IMR-90 (cell line): ENCODE data around the gene ACO1. TPM values are rescaled to one million over a fixed set of nuclear protein-coding genes. Genes with fewer than 3 reads are reported as not detected.

Experiments used
- ATAC-seq: fragments of 200-7000 bp; cut with Tn5 transposase; 2 replicates; pipeline ENCODE4 v1.9.1; 2020; ENCODE audit warnings: low read depth, mild to moderate bottlenecking, moderate library complexity
- BruUV-seq: library from RNA; stranded (reverse); fragments of 400-500 nt; replicated peaks from 2 replicates; lab custom pipeline; 2021; lab: Mats Ljungman, UMichigan
- CTCF ChIA-PET: fragments of 300-600 bp; formaldehyde crosslinking; extraction: SDS; loops from one replicate; lab custom pipeline; 2021; ENCODE audit warnings: antibody characterized with exemption; lab: Yijun Ruan, JAX
- POLR2A ChIA-PET: fragments of 300-600 bp; sonication (Branson Sonifier 250); formaldehyde crosslinking; loops from one replicate; lab custom pipeline; 2022; ENCODE audit warnings: antibody characterized with exemption; ENCODE audit not compliant: unreplicated experiment; lab: Charles Lee
- DNase-seq: peaks from one replicate; pipeline ENCODE4 v3.0.0; 2013
- H2AFZ ChIP-seq: replicated peaks from 2 replicates; pipeline ENCODE3; 2013; ENCODE audit warnings: low read length, mild to moderate bottlenecking; ENCODE audit not compliant: poor library complexity
- H2AK5ac ChIP-seq: 2 replicates; pipeline ENCODE4 v1.6.1; 2013; ENCODE audit warnings: low read depth, low read length, inconsistent platforms
- H2AK9ac ChIP-seq: replicated peaks from 2 replicates; pipeline ENCODE3; 2013; ENCODE audit warnings: mild to moderate bottlenecking, low read depth, low read length, moderate library complexity; ENCODE audit not compliant: poor library complexity
- H2BK120ac ChIP-seq: 2 replicates; pipeline ENCODE4 v1.6.1; 2013; ENCODE audit warnings: low read depth, low read length, inconsistent platforms
- H2BK15ac ChIP-seq: 3 replicates; pipeline ENCODE4 v1.6.1; 2013; ENCODE audit warnings: low read depth, low read length, inconsistent platforms
- H2BK20ac ChIP-seq: 2 replicates; pipeline ENCODE4 v1.6.1; 2013; ENCODE audit warnings: low read depth, mild to moderate bottlenecking, inconsistent platforms, low read length, moderate library complexity
- H2BK5ac ChIP-seq: 2 replicates; pipeline ENCODE4 v1.6.1; 2013; ENCODE audit warnings: mild to moderate bottlenecking, low read depth, low read length, inconsistent platforms; ENCODE audit not compliant: poor library complexity, severe bottlenecking
- H3K14ac ChIP-seq: replicated peaks from 2 replicates; pipeline ENCODE4 v1.6.1; 2013; ENCODE audit warnings: low read depth, low read length, inconsistent platforms
- H3K18ac ChIP-seq: 2 replicates; pipeline ENCODE4 v1.6.1; 2013; ENCODE audit warnings: low read depth, low read length, control low read depth
- H3K23ac ChIP-seq: 2 replicates; pipeline ENCODE4 v1.6.1; 2013; ENCODE audit warnings: low read depth, low read length, inconsistent platforms
- H3K27ac ChIP-seq: 2 replicates; pipeline ENCODE4 v1.5.1; 2013; ENCODE audit warnings: mild to moderate bottlenecking, control low read depth, low read length; ENCODE audit not compliant: insufficient read depth
- H3K27me3 ChIP-seq: 2 replicates; pipeline ENCODE4 v1.6.1; 2013; ENCODE audit warnings: low read length; ENCODE audit not compliant: control insufficient read depth, insufficient read depth
- H3K36me3 ChIP-seq: 2 replicates; pipeline ENCODE4 v1.6.1; 2013; ENCODE audit warnings: low read length, mixed read lengths; ENCODE audit not compliant: control insufficient read depth, insufficient read depth
- H3K4ac ChIP-seq: 2 replicates; pipeline ENCODE4 v1.6.1; 2013; ENCODE audit warnings: low read depth, low read length, inconsistent platforms
- H3K4me1 ChIP-seq: 2 replicates; pipeline ENCODE4 v1.6.1; 2013; ENCODE audit warnings: low read length, mixed read lengths; ENCODE audit not compliant: control insufficient read depth, insufficient read depth
- H3K4me2 ChIP-seq: 2 replicates; pipeline ENCODE4 v1.6.1; 2013; ENCODE audit warnings: low read depth, mild to moderate bottlenecking, control low read depth, low read length, moderate library complexity
- H3K4me3 ChIP-seq: 2 replicates; pipeline ENCODE4 v1.5.1; 2013; ENCODE audit warnings: low read depth, mild to moderate bottlenecking, control low read depth, low read length, moderate library complexity; ENCODE audit not compliant: insufficient read depth
- H3K56ac ChIP-seq: 2 replicates; pipeline ENCODE4 v1.6.1; 2013; ENCODE audit warnings: low read length, inconsistent platforms; ENCODE audit not compliant: insufficient read depth; ENCODE audit errors: extremely low read depth
- H3K79me1 ChIP-seq, 2 experiments: 2 replicates each; pipeline ENCODE4 v1.6.1; 2013; ENCODE audit warnings: low read length in 2 of 2, inconsistent platforms in 1 of 2, low read depth in 1 of 2
- H3K9ac ChIP-seq: 2 replicates; pipeline ENCODE4 v1.6.1; 2013; ENCODE audit warnings: low read depth, low read length, control low read depth
- H3K9me1 ChIP-seq: 2 replicates; pipeline ENCODE4 v1.6.1; 2013; ENCODE audit warnings: low read length, inconsistent platforms; ENCODE audit not compliant: insufficient read depth
- H3K9me3 ChIP-seq: 2 replicates; pipeline ENCODE4 v1.6.1; 2013; ENCODE audit warnings: low read length; ENCODE audit not compliant: control insufficient read depth, insufficient read depth
- H4K20me1 ChIP-seq: 2 replicates; pipeline ENCODE4 v1.6.1; 2013; ENCODE audit warnings: low read length, inconsistent platforms; ENCODE audit not compliant: insufficient read depth
- H4K5ac ChIP-seq: 2 replicates; pipeline ENCODE4 v1.6.1; 2013; ENCODE audit warnings: mild to moderate bottlenecking, low read depth, low read length, control low read depth
- H4K8ac ChIP-seq, 2 experiments: 2 replicates each; pipeline ENCODE4 v1.6.1; 2013; ENCODE audit warnings: low read depth in 2 of 2, low read length in 2 of 2, control low read depth in 1 of 2, inconsistent platforms in 1 of 2
- H4K91ac ChIP-seq: 2 replicates; pipeline ENCODE4 v1.6.1; 2013; ENCODE audit warnings: low read depth, low read length, inconsistent platforms; ENCODE audit not compliant: insufficient read depth
- BHLHE40 ChIP-seq: fragments of 150-350 bp; IDR thresholded peaks from 2 replicates; pipeline ENCODE4 v1.6.1; 2016; ENCODE audit warnings: mild to moderate bottlenecking, low read depth, low read length
- CEBPB ChIP-seq: IDR thresholded peaks from 2 replicates; pipeline ENCODE4 v1.6.1; 2012; ENCODE audit warnings: low read depth, low read length, improper control_type of control experiment
- CHD1 ChIP-seq: IDR thresholded peaks from 2 replicates; pipeline ENCODE4 v1.6.1; 2012; ENCODE audit warnings: low read depth, low read length, improper control_type of control experiment
- FOS ChIP-seq: fragments of 150-350 bp; IDR thresholded peaks from 2 replicates; pipeline ENCODE4 v1.6.1; 2016; ENCODE audit warnings: low read depth, low read length
- MAFK ChIP-seq: IDR thresholded peaks from 2 replicates; pipeline ENCODE4 v1.6.1; 2012; ENCODE audit warnings: low read depth, low read length, improper control_type of control experiment
- MAZ ChIP-seq: IDR thresholded peaks from 2 replicates; pipeline ENCODE4 v1.6.1; 2012; ENCODE audit warnings: low read depth, mild to moderate bottlenecking, low read length, improper control_type of control experiment, moderate library complexity, borderline replicate concordance
- NFE2L2 ChIP-seq: fragments of 150-350 bp; IDR thresholded peaks from 2 replicates; pipeline ENCODE4 v1.6.1; 2016; ENCODE audit warnings: low read depth, mild to moderate bottlenecking, low read length
- POLR2A ChIP-seq: IDR thresholded peaks from 2 replicates; pipeline ENCODE4 v1.6.1; 2012; ENCODE audit warnings: mild to moderate bottlenecking, low read depth, low read length
- RAD21 ChIP-seq: IDR thresholded peaks from 2 replicates; pipeline ENCODE4 v1.6.1; 2012; ENCODE audit warnings: low read length, improper control_type of control experiment
- RCOR1 ChIP-seq: IDR thresholded peaks from 2 replicates; pipeline ENCODE4 v1.6.1; 2012; ENCODE audit warnings: mild to moderate bottlenecking, low read length, improper control_type of control experiment; ENCODE audit not compliant: insufficient replicate concordance
- RFX5 ChIP-seq: IDR thresholded peaks from 2 replicates; pipeline ENCODE4 v1.8.0; 2012; ENCODE audit warnings: low read depth, mild to moderate bottlenecking, low read length, moderate library complexity
- SMC3 ChIP-seq: fragments of 150-350 bp; IDR thresholded peaks from 2 replicates; pipeline ENCODE4 v1.6.1; 2016; ENCODE audit warnings: low read depth, mild to moderate bottlenecking, antibody characterized with exemption, low read length, moderate library complexity
- USF2 ChIP-seq: fragments of 150-350 bp; IDR thresholded peaks from 2 replicates; pipeline ENCODE4 v1.6.1; 2017; ENCODE audit warnings: mild to moderate bottlenecking, antibody characterized with exemption, low read length, low read depth
- WGBS, 2 experiments: methylation state at CpG; one replicate each; pipeline versions ENCODE4 v1.1.5 to v1.1.7; 2013; ENCODE audit warnings: missing lambda C conversion rate in 2 of 2; ENCODE audit not compliant: insufficient read length in 1 of 2; ENCODE audit errors: extremely low coverage in 2 of 2; 5-methylcytosine and 5-hydroxymethylcytosine counted together
- dilution Hi-C: fragments of 300-500 bp; cut with HindIII; formaldehyde crosslinking; loops from one replicate; pipeline ENCODE4 v1.14.3; 2018; ENCODE audit warnings: low sequenced_read_pairs; ENCODE audit not compliant: unreplicated experiment
- in situ Hi-C: fragments of 300-500 bp; cut with MboI; formaldehyde crosslinking; loops from 3 replicates; pipeline ENCODE4 v1.14.3; 2019; ENCODE audit warnings: low sequenced_read_pairs, inconsistent platforms, mixed read lengths
- intact Hi-C: fragments of 100-400 bp; cut with micrococcal nuclease; formaldehyde crosslinking; loops from 2 replicates; pipeline ENCODE4 v1.10.0; 2022
- polyA plus RNA-seq, 3 experiments: library from polyadenylated mRNA; depleted of rRNA; stranded (reverse); fragments of >200 nt; gene quantifications; 2 replicates each; pipeline ENCODE4 v1.2.3, GENCODE V29; 2012; ENCODE audit warnings: low replicate concordance in 1 of 3
- total RNA-seq: library from RNA; depleted of rRNA; stranded (reverse); fragments of >200 nt; gene quantifications from 2 replicates; pipeline ENCODE4 v1.2.3, GENCODE V29; 2012
- TF ChIP-seq, protein P1 (sequence below): conservative IDR thresholded peaks from 2 replicates; pipeline ENCODE4 v1.5.1; 2012; ENCODE audit warnings: mild to moderate bottlenecking, low read depth, low read length, improper control_type of control experiment
- TF ChIP-seq, protein P2 (sequence below): fragments of 150-350 bp; IDR thresholded peaks from 2 replicates; pipeline ENCODE4 v1.6.1; 2016; ENCODE audit warnings: low read depth, mild to moderate bottlenecking, low read length, moderate library complexity, borderline replicate concordance

The ACO1 gene
- total and polyA plus RNA-seq, 2 of the 4 experiments (the other 2 are of a cell fraction), result 85.9 to 158 TPM

DNA sequence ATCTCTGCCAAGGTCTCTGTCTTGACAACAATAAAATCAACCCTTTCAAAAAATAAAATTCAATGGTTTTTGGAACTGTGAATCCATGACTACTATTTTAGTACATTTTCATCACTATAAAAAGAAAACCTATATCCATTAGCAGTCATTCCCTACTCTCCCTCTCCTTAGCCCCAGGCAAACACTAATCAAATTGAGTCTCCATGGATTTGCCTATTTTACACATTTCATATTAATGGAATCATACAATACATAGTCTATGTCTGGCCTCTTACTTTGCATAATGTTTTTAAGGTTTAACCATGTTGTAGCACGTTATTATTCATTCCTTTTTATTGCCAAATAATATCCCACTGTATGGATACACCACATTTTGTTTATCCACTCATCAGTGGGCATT, 117.4 kb downstream of the ACO1 start:
- Histone ChIP-seq H3K4me2 (no peak overlapping the region), H3K23ac (no peak overlapping the region), H3K27me3 (no peaks in the 10 kb centered on the region), H3K18ac (no peak overlapping the region), H4K20me1 (no peaks in the 10 kb centered on the region; the same call in 1 of the 2 replicates), H2BK20ac (no peak overlapping the region), H3K4me3 (no peak overlapping the region), H3K4me1 (no peaks in the 10 kb centered on the region), H2AK9ac (no peak overlapping the region), H3K27ac (no peak overlapping the region), H3K9me1 (0 out of 2 replicates have a peak, but pooled peaks cover 2% of the 10 kb centered on the region), H3K36me3 (peaks cover 7% of the 10 kb centered on the region; the same call in 1 of the 2 replicates), H4K5ac (no peak overlapping the region), H2AK5ac (no peak overlapping the region), H3K9ac (no peak overlapping the region), H2BK120ac (no peak overlapping the region), H2BK15ac (no peak overlapping the region), H2AFZ (no peak overlapping the region), H3K9me3 (no peaks in the 10 kb centered on the region), H3K4ac (no peak overlapping the region), H4K91ac (no peak overlapping the region), H2BK5ac (no peak overlapping the region), H3K79me1 (peaks cover 13 to 19% of the 10 kb centered on the region in 2 experiments; a peak in 3 of 4 replicates), H4K8ac (no peak overlapping the region), H3K56ac (no peak overlapping the region), H3K14ac (no peak overlapping the region)
- ChIA-PET POLR2A (no interaction called here), CTCF (no interaction called here)
- intact Hi-C loops, result no loop called here
- no peak for TF ChIP-seq CEBPB
- no peak for TF ChIP-seq POLR2A
- no peak for TF ChIP-seq NFE2L2
- no peak for TF ChIP-seq RCOR1
- TF ChIP-seq BHLHE40, result no peak
- TF ChIP-seq, protein P1, sequence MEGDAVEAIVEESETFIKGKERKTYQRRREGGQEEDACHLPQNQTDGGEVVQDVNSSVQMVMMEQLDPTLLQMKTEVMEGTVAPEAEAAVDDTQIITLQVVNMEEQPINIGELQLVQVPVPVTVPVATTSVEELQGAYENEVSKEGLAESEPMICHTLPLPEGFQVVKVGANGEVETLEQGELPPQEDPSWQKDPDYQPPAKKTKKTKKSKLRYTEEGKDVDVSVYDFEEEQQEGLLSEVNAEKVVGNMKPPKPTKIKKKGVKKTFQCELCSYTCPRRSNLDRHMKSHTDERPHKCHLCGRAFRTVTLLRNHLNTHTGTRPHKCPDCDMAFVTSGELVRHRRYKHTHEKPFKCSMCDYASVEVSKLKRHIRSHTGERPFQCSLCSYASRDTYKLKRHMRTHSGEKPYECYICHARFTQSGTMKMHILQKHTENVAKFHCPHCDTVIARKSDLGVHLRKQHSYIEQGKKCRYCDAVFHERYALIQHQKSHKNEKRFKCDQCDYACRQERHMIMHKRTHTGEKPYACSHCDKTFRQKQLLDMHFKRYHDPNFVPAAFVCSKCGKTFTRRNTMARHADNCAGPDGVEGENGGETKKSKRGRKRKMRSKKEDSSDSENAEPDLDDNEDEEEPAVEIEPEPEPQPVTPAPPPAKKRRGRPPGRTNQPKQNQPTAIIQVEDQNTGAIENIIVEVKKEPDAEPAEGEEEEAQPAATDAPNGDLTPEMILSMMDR, result no peak
- no peak for TF ChIP-seq USF2
- TF ChIP-seq RAD21, result no peak
- no peak for TF ChIP-seq RFX5
- TF ChIP-seq, protein P2, sequence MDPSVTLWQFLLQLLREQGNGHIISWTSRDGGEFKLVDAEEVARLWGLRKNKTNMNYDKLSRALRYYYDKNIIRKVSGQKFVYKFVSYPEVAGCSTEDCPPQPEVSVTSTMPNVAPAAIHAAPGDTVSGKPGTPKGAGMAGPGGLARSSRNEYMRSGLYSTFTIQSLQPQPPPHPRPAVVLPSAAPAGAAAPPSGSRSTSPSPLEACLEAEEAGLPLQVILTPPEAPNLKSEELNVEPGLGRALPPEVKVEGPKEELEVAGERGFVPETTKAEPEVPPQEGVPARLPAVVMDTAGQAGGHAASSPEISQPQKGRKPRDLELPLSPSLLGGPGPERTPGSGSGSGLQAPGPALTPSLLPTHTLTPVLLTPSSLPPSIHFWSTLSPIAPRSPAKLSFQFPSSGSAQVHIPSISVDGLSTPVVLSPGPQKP, result no peak
- no peak for TF ChIP-seq FOS
- no peak for TF ChIP-seq MAZ
- no peak for TF ChIP-seq SMC3
- TF ChIP-seq CHD1, result no peak
- TF ChIP-seq MAFK, result no peak
- BruUV-seq, result no TSS peak
- WGBS, 2 experiments, result no CpG with 5 or more reads among the region's 1 CpG
- DNase-seq (no peak), ATAC-seq (no peak)
- dilution Hi-C loops, result no loop called here
- in situ Hi-C loops, result no loop called here
